ENCODE measurements around the gene TOM1L1.

- TF ChIP-seq TAF1 (IDR thresholded peaks at IDR 0.05; ENCODE audit: borderline replicate concordance, insufficient read depth, low read length) (no peak), POLR2AphosphoS5 (IDR thresholded peaks at IDR 0.05; ENCODE audit: low read depth, low read length) (no peak), REST (IDR thresholded peaks at IDR 0.05; ENCODE audit: insufficient read depth in 1 of 2, low read depth in 2 of 2, low read length in 2 of 2) (no peak)
Observed at GRCh38 chr17:54932711-54933110, 32.1 kb downstream of the TOM1L1 start.
